AG08396 (cell line): ENCODE results near the gene KIAA1549.
"Not testable (repeated sequence)": the region's sequence is repeated elsewhere in the genome, so short reads cannot be mapped to it uniquely, and the experiment has no call there.

ENCODE experiments used
- DNase-seq: peaks from one replicate; pipeline ENCODE4 v3.0.0; 2012; ENCODE audit warnings: low spot score, mixed read lengths

The KIAA1549 gene

GRCh38 chr7:138809346-138809745 lies 171.8 kb downstream of the KIAA1549 start:
- no peak for DNase-seq

GRCh38 chr7:138804618-138805017 lies 176.6 kb downstream of the KIAA1549 start:
- DNase-seq = no peak

- no peak for DNase-seq
Observed at GRCh38 chr7:138802706-138803105, 178.5 kb downstream of the KIAA1549 start.

GRCh38 chr7:138801256-138801655 lies 179.9 kb downstream of the KIAA1549 start:
- DNase-seq = no peak

GRCh38 chr7:138799336-138800000 lies 181.7 kb downstream of the KIAA1549 start:
- no peak for DNase-seq

- DNase-seq = no peak
Observed at GRCh38 chr7:138798836-138799235, 182.4 kb downstream of the KIAA1549 start.

- DNase-seq = no peak
Observed at GRCh38 chr7:138797715-138798320, 183.4 kb downstream of the KIAA1549 start, which contains the start of the genes ATP6V0A4 and TMEM213. Gene ATP6V0A4 (minus strand): TSS chr7:138798196. CDS start chr7:138771247, 26,949 bp downstream. Gene TMEM213 (plus strand): TSS chr7:138797994. CDS start chr7:138798105, 111 bp downstream.

GRCh38 chr7:138797046-138797445 lies 184.1 kb downstream of the KIAA1549 start:
- DNase-seq = not testable (repeated sequence)

GRCh38 chr7:138796038-138796615 lies 185.1 kb downstream of the KIAA1549 start:
- no peak for DNase-seq

- peak; percentile 29 for DNase-seq
Observed at GRCh38 chr7:138785587-138786437, 195.4 kb downstream of the KIAA1549 start.

GRCh38 chr7:138784692-138785091 lies 196.5 kb downstream of the KIAA1549 start:
- DNase-seq = no peak
